GM18867 (cell line): ENCODE data around the gene TTC33.

ENCODE experiments used
- ATAC-seq: cut with Tn5 transposase; IDR thresholded peaks from one replicate; pipeline ENCODE4 v1.9.1; 2021; ENCODE audit warnings: mild to moderate bottlenecking, moderate library complexity; ENCODE audit not compliant: unreplicated experiment

Gene TTC33

GRCh38 chr5:40681363-40682153 is 74.2 kb downstream of the TTC33 start:
- peak; percentile 27 for ATAC-seq

GRCh38 chr5:40680741-40681362 is 74.9 kb downstream of the TTC33 start:
- no peak for ATAC-seq

GRCh38 chr5:40679913-40680681 is 75.7 kb downstream of the TTC33 start, which contains the start of gene PTGER4:
Gene PTGER4, plus strand, starts transcription at chr5:40679915. Its CDS starts 1,079 bp downstream, at chr5:40680994.
- peak; percentile 36 for ATAC-seq

GRCh38 chr5:40679148-40679912 is 76.4 kb downstream of the TTC33 start:
- ATAC-seq: peak; percentile 75

GRCh38 chr5:40678460-40679147 is 77.2 kb downstream of the TTC33 start:
- no peak for ATAC-seq

- ATAC-seq: no peak
Measured at GRCh38 chr5:40678026-40678425, 77.7 kb downstream of the TTC33 start.

- no peak for ATAC-seq
Measured at GRCh38 chr5:40677456-40677855, 78.3 kb downstream of the TTC33 start.

- no peak for ATAC-seq
Measured at GRCh38 chr5:40676613-40677343, 79.0 kb downstream of the TTC33 start.

- ATAC-seq: peak; percentile 31
Measured at GRCh38 chr5:40675396-40676133, 80.2 kb downstream of the TTC33 start.

GRCh38 chr5:40674661-40675235 is 81.0 kb downstream of the TTC33 start:
- no peak for ATAC-seq

GRCh38 chr5:40672425-40672824 is 83.3 kb downstream of the TTC33 start:
- no peak for ATAC-seq

- ATAC-seq: no peak
Measured at GRCh38 chr5:40669606-40670390, 86.0 kb downstream of the TTC33 start.

- no peak for ATAC-seq
Measured at GRCh38 chr5:40667161-40667663, 88.5 kb downstream of the TTC33 start.

- ATAC-seq: no peak
Measured at GRCh38 chr5:40666657-40667056, 89.1 kb downstream of the TTC33 start.

- no peak for ATAC-seq
Measured at GRCh38 chr5:40665635-40666298, 90.0 kb downstream of the TTC33 start.

- ATAC-seq: no peak
Measured at GRCh38 chr5:40660751-40661150, 95.0 kb downstream of the TTC33 start.

GRCh38 chr5:40656766-40657165 is 99.0 kb downstream of the TTC33 start:
- no peak for ATAC-seq
